Neural cell (in vitro differentiated cells): ENCODE data around the gene GSDME.

Experiments used
- CTCF ChIP-seq: fragments of 450-650 bp; IDR thresholded peaks from 2 replicates; pipeline ENCODE4 v1.5.1; 2014; ENCODE audit warnings: antibody characterized with exemption, mild to moderate bottlenecking, moderate library complexity; ENCODE audit not compliant: poor library complexity, severe bottlenecking
- EP300 ChIP-seq: fragments of 450-650 bp; conservative IDR thresholded peaks from 2 replicates; pipeline ENCODE4 v1.6.1; 2014; ENCODE audit warnings: antibody characterized with exemption, mild to moderate bottlenecking, moderate library complexity; ENCODE audit not compliant: poor library complexity, severe bottlenecking
- EZH2 ChIP-seq: fragments of 200-600, 300-800 bp; shearing (Covaris generic), sonication (generic); IDR thresholded peaks from 2 replicates; pipeline ENCODE4 v1.6.1; 2014; ENCODE audit warnings: antibody characterized with exemption, low read length, borderline replicate concordance, mild to moderate bottlenecking; ENCODE audit not compliant: insufficient read depth, poor library complexity, severe bottlenecking
- MXI1 ChIP-seq: fragments of 450-650 bp; conservative IDR thresholded peaks from 2 replicates; pipeline ENCODE4 v1.6.1; 2014; ENCODE audit warnings: antibody characterized with exemption, mild to moderate bottlenecking; ENCODE audit not compliant: poor library complexity, severe bottlenecking
- POLR2AphosphoS5 ChIP-seq: IDR thresholded peaks from 2 replicates; pipeline ENCODE4 v1.6.1; 2012
- RAD21 ChIP-seq: fragments of 450-650 bp; conservative IDR thresholded peaks from 2 replicates; pipeline ENCODE4 v1.6.1; 2014; ENCODE audit warnings: antibody characterized with exemption, mild to moderate bottlenecking, moderate library complexity
- REST ChIP-seq: IDR thresholded peaks from 2 replicates; pipeline ENCODE4 v1.6.1; 2012; ENCODE audit warnings: borderline replicate concordance

- TF ChIP-seq CTCF: no peak
- no peak for TF ChIP-seq RAD21
- TF ChIP-seq POLR2AphosphoS5: no peak
- no peak for TF ChIP-seq EP300
- no peak for TF ChIP-seq REST
- no peak for TF ChIP-seq MXI1
- no peak for TF ChIP-seq EZH2
Observed at GRCh38 chr7:24731313-24731712, 26.0 kb downstream of the GSDME start.
